ENCODE data around the gene FUT8. TPM values are rescaled to one million over a fixed set of nuclear protein-coding genes. Genes with fewer than 3 reads are reported as not detected.
"Not testable (repeated sequence)": the region's sequence is repeated elsewhere in the genome, so short reads cannot be mapped to it uniquely, and the experiment has no call there.

Gene FUT8
- polyA plus RNA-seq, 3 donors: 20.8 to 22.7 (median 21.2) TPM

DNA sequence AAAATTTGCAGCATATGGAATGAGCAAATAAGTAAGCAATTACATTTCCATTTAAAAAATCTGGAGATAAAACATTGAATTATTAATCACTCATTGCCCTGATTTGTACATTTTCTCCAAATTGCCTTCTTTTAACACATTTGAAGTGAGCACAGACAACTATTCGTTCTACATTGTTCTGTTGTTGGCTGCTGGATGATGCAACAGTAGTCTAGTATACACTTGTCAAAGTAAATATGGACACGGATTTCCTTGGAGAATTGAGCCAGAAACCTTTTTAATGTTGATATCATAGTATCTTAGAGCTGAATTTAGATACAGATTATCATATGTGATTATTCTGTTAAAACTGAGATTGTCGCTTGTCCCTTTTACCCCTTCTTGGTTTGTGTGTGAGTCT lies 188.2 kb downstream of the FUT8 start:
- no peak for DNase-seq (ENCODE audit: low read depth in 3 of 3, low spot score in 2 of 3)

DNA sequence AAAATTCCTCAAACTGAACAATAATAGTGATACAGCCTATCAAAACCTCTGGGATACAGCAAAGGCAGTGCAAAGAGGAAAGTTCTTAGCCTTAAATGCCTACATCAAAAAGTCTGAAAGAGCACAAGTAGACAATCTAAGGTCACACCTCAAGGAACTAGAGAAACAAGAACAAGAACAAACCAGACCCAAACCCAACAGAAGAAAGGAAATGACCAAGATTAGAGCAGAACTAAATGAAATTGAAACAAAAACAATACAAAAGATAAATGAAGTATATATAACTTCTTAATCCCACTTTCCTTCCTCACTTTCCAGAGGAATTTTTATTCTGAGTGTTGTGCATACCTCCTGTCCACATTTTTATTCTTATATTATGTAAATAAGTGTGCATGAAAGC lies 192.0 kb downstream of the FUT8 start:
- DNase-seq (ENCODE audit: low read depth in 3 of 3, low spot score in 2 of 3): no peak

DNA sequence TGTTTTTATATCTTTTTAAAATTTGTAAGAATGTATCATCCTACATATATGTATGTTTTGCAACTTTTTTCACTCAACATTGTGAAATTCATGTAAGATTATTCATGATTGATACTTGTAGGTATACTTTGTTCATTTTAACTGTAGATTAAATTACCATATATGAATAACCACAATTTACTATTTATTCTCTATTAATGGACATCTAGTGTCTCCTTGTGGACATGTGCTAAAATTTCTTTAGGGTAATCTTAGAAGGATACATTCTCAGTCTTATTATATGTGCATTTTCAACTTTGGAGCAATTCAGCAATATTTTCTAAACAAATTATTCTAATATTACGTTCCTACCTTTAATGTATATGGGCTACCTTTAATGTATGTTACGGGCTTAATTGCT lies 192.4 kb downstream of the FUT8 start:
- DNase-seq (ENCODE audit: low read depth in 3 of 3, low spot score in 2 of 3): no peak

DNA sequence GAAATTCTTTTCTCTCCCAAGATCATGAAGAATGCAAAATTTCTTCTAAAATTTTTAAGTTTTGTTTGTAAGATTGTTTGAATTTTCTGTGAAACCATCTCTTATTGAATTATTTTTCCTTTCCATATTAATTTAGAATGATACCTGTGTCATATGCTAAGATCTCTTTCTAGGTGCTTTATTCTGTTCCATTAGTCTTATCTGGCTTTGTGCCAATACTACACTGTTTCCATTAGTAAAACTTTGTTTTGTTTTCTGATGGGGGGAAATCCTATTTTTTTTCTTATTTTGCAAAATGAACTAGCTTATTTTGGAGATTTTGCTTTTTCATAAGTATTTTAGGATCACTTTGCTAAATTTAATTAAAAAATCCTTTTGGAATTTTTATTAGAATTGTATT lies 193.9 kb downstream of the FUT8 start:
- DNase-seq (ENCODE audit: low read depth in 3 of 3, low spot score in 2 of 3): no peak

DNA sequence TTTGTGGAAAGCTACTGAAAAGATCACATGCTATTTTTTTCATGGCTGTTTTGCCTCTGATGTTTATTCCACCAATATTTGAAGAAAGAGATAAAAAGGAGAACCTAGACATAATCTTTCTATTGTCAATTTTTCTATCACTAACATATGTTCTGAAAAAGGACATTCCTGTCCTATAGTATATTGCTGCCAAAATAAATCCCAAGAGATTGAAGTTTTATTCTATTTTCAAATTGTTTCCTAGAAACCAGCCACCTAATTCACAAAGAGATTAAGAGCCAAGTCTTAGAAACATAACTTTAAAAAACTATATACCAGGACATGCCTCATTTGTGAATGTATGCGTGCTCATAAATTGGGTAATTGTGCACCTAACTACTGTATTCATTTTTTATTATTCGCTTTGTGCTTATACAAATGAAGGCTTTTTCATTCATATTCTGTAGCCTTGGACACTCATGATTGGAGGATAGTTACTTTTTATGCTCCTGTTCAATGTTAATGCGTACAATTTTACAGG lies 200.7 kb downstream of the FUT8 start:
- DNase-seq (ENCODE audit: low read depth in 3 of 3, low spot score in 2 of 3): no peak

DNA sequence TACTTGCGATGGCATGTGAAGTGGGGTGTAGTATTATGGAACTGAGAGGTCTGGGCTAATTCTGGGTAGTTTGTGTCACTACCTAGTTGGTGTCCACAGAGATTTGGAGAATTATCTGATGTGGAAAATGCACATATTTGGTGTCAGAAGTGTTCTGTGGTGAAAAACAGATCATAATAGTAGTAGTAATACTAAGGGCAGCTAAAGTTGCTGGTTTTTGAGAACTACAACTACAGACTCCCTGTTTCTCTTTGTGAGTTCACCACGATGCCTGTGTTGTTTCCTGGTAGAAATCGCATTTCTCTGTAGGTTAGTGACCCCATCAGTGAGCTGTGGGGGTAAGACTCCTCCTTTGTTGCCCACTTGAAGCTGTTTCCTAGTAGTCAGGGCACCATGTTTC lies 206.5 kb downstream of the FUT8 start:
- DNase-seq (ENCODE audit: low read depth in 3 of 3, low spot score in 2 of 3): no peak

DNA sequence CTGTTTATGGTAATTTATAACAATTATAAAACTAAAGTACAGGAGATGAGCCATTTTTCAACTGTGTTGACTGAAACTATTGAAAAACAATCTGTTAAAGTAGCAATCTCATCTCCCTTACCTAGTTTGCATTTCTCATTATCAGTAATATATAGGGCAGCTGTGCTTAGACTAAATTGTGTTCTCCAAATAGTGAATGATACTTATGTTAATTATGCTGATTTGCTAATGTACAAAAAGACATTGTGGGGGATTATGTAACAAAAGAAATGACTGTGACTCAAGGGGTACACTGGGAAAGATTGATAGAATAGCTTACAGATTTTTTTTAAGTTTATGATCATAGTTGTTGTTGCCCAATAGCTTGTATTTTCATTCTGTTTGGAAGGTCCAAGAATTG lies 207.7 kb downstream of the FUT8 start:
- no peak for DNase-seq (ENCODE audit: low read depth in 3 of 3, low spot score in 2 of 3)

DNA sequence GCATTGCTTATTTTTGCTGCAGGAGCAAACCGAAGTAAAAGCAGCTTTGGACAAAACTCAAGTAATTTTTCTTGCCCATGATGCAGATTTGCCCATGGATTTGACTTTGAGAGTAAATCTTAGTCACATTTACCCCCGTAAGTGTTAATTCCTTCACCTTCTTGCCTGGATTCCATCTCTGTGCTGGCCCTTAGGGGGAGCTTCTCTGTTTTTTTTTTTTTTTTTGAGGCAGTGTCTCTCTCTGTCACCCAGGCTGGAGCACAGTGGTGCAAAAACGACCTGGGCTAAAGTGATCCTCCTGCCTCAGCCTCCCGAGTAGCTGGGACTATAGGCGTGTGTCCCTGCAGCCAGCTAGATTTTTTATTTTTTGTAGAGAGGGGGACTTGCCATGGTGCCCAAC lies 210.2 kb downstream of the FUT8 start:
- DNase-seq (ENCODE audit: low read depth in 3 of 3, low spot score in 2 of 3): no peak

DNA sequence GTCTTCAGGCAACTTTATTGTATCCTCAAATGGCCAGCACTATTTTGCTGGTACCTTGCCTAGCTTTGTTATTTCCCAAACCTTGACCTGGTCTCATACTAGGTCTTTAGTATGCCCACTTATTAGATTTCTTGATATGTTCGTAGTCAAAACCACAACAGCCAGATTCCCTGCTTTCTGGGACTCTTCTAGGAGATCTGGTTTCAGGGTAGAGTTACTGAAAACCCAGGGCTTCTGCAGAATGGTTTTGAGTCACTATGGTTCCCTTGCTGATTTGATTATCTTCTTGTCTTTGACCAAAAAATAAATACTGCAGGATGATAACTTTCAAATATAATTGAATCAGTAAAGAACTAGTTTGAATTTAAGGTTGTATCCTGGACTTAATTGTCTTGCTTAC lies 211.2 kb downstream of the FUT8 start:
- no peak for DNase-seq (ENCODE audit: low read depth in 3 of 3, low spot score in 2 of 3)

DNA sequence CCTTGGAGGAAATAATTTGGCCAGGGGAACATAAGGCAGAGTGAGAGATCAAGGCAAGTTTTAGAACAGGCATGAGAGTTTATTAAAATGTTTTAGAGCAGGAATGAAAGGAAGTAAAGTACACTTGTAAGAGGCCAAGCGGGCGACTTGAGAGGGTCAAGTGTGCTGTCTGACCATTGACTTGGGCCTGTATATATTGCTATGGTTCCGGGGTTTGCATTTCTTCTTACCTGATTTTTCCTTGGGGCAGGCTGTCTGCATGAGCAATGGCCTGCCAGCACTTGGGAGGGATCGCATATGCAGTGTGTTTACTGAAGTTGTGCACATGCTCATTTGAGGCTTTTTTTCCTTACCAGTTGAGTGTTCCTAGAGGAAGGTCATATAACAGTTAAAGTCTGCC lies 214.8 kb downstream of the FUT8 start:
- DNase-seq (ENCODE audit: low read depth in 3 of 3, low spot score in 2 of 3): no peak

DNA sequence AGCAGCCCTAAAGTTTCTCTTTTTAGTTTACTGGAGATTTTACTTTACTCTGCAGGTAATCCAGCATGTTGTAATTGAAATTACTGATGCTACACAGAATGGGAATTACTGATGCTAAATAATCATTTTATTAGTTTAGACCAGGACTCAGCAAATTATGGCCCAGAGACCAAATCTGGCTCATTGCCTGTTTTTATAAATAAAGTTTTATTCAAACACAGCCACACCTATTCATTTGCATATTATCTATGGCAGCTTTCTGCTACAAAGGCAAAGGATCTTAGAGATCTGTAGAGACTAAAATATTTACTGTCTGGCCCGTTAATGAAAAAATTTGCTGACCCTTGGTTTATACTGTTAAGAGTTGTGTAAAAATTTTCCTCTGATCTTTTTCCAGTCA lies 216.1 kb downstream of the FUT8 start:
- DNase-seq (ENCODE audit: low read depth in 3 of 3, low spot score in 2 of 3): no peak

DNA sequence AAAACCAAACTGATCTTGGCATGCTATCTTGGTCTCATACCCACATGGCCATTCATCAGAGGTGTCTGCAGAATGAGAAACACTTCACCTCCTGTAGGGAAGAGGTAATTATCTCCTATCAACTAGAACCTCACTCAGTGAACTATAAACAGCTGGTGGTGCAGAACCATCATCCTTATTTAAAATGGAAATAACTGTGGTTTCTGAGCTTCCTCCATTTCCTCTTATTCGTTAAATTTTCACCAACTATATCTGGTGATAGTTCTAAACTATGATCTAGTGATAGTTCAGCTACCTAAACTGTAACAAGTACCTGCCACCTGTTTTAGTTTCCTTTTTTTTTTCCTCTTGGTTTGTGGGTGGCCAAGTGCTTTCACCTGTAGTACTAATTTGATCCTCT lies 218.5 kb downstream of the FUT8 start:
- DNase-seq (ENCODE audit: low read depth in 3 of 3, low spot score in 2 of 3): no peak

DNA sequence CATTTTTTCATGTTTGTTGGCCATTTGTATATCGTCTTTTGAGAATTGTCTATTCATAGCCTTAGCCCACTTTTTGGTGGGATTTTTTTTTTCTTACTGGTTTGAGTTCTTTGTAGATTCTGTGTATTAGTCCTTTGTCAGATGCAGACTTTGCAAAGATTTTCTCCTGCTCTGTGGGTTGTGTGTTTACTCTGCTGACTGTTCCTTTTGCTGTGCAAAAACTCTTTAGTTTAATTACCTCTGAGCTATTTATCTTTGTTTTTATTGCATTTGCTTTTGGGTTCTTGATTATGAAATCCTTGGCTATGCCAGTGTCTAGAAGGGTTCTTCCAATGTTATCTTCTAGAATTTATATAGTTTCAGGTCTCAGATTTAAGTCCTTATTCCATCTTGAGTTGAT lies 220.0 kb downstream of the FUT8 start:
- DNase-seq (ENCODE audit: low read depth in 3 of 3, low spot score in 2 of 3): no peak

DNA sequence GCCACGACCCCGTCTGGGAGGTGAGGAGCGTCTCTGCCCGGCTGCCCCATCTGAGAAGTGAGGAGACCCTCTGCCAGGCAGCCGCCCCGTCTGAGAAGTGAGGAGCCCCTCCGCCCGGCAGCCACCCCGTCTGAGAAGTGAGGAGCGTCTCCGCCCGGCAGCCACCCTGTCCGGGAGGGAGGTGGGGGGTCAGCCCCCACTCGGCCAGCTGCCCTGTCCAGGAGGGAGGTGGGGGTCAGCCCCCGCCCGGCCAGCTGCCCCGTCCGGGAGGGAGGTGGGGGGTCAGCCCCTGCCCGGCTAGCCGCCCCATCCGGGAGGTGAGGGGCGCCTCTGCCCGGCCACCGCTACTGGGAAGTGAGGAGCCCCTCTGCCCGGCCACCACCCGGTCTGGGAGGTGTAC lies 221.1 kb downstream of the FUT8 start:
- DNase-seq (ENCODE audit: low read depth in 3 of 3, low spot score in 2 of 3): not testable (repeated sequence)

DNA sequence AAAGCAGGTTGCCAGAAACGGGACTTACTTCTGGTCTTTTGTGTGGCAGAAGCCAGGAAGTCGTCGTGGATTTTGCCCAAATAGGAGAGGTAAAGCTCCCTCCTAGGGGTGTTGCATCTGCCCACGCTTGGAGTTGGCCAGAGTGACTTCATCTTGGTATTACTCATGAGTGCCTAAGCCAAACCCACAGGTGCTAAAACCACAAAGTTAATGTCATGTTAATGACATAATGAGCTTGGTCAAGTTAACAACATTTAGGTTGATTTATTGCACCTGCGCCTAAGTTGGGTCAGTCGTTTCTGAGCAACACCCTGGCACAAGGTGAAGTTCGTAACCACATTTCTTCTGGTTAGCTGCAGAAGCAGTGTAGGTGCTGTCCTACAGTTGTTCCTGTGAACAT lies 225.2 kb downstream of the FUT8 start:
- no peak for DNase-seq (ENCODE audit: low read depth in 3 of 3, low spot score in 2 of 3)

DNA sequence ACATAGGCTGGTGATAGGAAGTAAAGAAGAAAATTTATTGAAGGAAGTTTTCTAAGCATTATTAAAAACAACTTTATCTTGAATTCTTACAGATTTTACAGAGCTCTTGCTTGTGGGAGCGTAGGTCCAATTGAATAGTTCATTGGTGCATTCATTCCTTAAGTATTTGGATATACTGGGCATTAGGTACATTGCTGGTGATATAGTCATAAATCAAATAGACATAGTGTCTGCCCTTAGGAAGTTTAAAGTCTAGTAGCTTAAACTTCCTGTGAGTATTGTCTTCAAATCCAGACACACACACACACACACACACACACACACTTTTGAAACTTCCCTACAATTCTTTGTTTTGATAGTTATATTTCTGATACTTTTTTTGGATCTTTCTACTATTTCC lies 226.7 kb downstream of the FUT8 start:
- no peak for DNase-seq (ENCODE audit: low read depth in 3 of 3, low spot score in 2 of 3)

DNA sequence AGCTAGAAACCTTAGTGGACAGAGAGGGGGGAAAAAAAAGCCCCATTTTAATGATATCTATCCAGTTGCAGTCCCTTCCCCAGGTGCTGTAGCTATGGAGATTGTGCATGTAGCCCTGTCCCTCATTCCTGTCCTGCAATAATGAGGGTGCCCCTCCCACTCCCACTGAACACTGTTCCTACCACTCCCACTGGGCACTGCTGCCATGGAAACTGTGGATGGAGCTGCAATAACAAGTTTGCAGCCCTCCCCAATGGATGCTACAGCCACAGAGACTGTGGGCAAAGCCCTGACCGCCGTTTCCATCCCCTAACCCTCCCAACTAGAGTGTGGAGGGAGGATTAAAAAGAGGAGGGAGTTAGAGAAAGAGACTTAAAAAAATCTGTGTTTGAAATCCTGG lies 238.3 kb downstream of the FUT8 start:
- DNase-seq (ENCODE audit: low read depth in 3 of 3, low spot score in 2 of 3): no peak

DNA sequence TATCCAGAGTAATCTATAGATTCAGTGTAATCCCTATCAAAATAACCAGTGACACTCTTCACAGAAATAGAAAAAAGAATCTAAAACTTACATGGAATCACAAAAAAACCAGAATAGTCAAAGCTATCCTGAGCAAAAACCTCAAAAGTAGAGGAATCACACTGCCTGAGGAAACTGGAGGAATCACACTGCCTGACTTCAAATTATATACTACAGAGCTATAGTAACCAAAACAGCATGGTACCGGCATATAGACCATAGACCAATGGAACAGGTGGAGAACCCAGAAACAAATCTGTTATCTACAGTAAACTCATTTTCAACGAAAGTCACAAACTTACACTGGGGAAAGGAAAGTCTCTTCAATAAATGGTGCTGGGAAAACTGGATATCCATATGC lies 244.0 kb downstream of the FUT8 start:
- DNase-seq (ENCODE audit: low read depth in 3 of 3, low spot score in 2 of 3): no peak

DNA sequence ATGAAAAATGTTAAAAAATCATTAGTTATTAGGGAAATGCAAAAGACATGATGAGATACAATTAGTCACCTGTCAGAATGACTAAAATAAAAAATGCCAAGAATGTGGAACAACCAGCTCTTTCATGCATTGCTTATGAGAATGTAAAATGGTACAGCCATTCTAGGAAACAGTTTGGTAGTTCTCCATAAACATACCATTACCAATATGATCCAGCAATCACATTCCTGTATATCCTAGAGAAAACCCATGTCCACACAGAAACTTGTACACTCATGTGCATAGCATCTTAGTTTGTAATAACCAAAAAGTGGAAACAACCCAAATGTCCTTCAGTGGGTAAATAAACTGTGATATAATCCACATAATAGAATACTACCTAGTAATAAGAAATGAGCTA lies 245.7 kb downstream of the FUT8 start:
- DNase-seq (ENCODE audit: low read depth in 3 of 3, low spot score in 2 of 3): no peak

DNA sequence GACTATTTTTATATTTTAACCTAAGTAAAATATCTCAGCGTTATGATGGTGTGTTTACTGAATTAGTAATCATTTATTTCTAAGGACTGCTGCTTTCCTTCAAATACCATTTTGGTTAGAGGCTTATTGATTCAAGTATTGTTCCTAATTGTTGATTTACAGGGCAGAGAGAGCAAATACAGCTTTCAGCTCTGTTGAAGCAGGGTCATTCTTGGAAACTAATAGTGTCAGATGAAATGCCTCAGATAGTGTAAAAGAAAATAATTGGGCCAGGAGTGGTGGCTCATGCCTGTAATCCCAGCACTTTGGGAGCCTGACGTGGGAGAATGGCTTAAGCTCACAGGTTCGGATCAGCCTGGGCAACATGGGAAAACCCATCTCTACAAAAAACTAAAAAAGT lies 249.3 kb downstream of the FUT8 start:
- no peak for DNase-seq (ENCODE audit: low read depth in 3 of 3, low spot score in 2 of 3)

DNA sequence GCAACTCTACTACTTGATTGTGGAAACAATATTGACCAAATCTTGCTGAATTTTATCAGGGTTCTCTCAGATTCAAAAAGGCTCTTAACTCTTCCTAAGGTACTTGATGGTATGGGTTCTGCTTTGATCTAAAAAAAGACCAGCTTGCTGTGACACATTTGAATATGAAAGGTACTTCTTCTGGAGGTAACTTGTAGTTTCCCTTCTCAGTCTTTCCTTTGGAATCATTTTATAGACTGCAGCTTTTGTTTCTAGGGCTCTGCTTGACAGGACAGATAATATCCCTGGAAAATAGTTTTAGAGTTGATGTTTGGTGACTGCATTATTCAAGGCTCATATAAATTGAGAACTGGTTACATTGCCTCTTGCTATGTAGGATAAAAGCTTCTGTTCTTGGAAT lies 251.9 kb downstream of the FUT8 start:
- DNase-seq (ENCODE audit: low read depth in 3 of 3, low spot score in 2 of 3): no peak

DNA sequence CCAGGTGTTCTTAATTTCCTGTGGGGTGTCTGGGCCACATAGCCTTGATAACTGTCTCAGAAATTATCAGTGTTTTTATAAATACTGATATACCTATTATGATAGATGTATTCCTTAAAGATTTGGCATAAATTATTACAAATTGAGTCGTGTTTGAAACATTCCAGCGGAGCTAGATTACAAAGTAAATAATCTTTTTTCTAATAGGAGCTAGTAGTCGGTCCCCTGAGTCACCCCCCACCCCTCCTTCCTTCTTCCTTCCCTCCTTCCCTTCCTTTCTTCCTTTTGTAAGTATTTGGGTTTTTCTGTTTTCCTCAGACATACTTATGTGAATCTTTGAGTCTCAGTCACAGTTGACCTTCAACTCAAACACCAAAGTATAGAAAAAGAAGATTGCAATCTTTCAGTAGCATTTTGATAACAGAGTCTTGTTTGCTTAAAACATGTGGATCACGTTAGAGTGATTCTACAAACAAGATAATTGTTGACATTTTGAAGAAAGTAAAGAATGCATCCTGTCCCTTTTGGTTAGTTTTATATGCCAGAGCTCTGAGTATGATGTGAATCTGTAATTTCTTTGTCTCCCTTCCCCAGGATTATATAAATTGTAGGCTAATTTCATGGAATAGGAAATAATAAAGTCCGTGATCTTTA lies 264.0 kb downstream of the FUT8 start:
- no peak for DNase-seq (ENCODE audit: low read depth in 3 of 3, low spot score in 2 of 3)

DNA sequence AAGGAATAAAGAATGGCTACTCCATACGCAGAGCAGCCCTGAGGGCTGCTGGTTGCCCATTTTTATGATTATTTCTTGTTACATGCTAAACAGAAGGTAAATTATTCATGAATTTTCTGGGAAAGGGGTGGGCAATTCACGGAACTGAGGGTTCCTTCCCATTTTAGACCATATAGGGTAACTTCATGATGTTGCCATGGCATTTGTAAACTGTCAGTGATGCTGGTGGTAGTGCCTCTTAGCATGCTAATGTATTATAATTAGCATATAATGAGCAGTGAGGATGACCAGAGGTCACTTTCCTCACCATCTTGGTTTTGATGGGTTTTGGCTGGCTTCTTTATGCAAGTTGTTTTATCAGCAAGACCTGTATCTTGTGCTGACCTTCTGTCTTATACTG lies 273.0 kb downstream of the FUT8 start:
- no peak for DNase-seq (ENCODE audit: low read depth in 3 of 3, low spot score in 2 of 3)
